Psoas muscle (tissue), 8 donors: ENCODE results near the gene ZNF296. TPM values are rescaled to one million over a fixed set of nuclear protein-coding genes. Genes with fewer than 3 reads are reported as not detected.
A peak's percentile ranks its signal among the peaks of the same experiment; 100 is the strongest.

Source experiments
- ATAC-seq, 4 donors: fragments of 200-7000 bp; cut with Tn5 transposase; one replicate each; pipeline ENCODE4 v1.9.1; 2020; ENCODE audit warnings: moderate library complexity in 3 of 4, mild to moderate bottlenecking in 2 of 4
- DNase-seq, 2 donors: peaks; one replicate each; pipeline ENCODE4 v3.0.0-alpha.2; 2020
- H3K27ac ChIP-seq: fragments of 200-600 bp; one replicate; pipeline ENCODE4 v1.8.0; 2022
- H3K27me3 ChIP-seq, 3 donors: fragments of 200-600 bp in 1 of 3; one replicate each; pipeline versions ENCODE4 v1.6.1 to v1.8.0; 2013 to 2022; ENCODE audit warnings: low read length in 2 of 3, mild to moderate bottlenecking in 2 of 3, moderate library complexity in 1 of 3; ENCODE audit not compliant: insufficient read depth in 3 of 3
- H3K36me3 ChIP-seq, 2 donors: fragments of 200-600 bp in 1 of 2; one replicate each; pipeline versions ENCODE4 v1.6.1 to v1.8.0; 2013 to 2022; ENCODE audit warnings: low read depth in 1 of 2, mild to moderate bottlenecking in 1 of 2, moderate library complexity in 1 of 2; ENCODE audit not compliant: insufficient read depth in 1 of 2
- H3K4me1 ChIP-seq: fragments of 200-600 bp; one replicate; pipeline ENCODE4 v1.8.0; 2022
- H3K4me3 ChIP-seq: fragments of 200-600 bp; one replicate; pipeline ENCODE4 v1.8.0; 2022; ENCODE audit warnings: mild to moderate bottlenecking
- H3K9me3 ChIP-seq: fragments of 200-600 bp; one replicate; pipeline ENCODE4 v1.8.0; 2022
- CTCF ChIP-seq: fragments of 200-600 bp; IDR thresholded peaks from one replicate; pipeline ENCODE4 v1.8.0; 2022; ENCODE audit warnings: antibody characterized with exemption
- WGBS, 3 donors: extraction: QIAGEN DNeasy Blood & Tissue Kit; methylation state at CpG; one replicate each; pipeline versions ENCODE4 v1.1.6 to v1.1.7; 2013; 5-methylcytosine and 5-hydroxymethylcytosine counted together
- intact Hi-C, 2 donors: fragments of 100-400 bp; cut with DNase I; formaldehyde crosslinking; loops; one replicate each; pipeline versions ENCODE4 v1.11.0 to v1.14.2; 2022
- polyA plus RNA-seq, 3 donors: library from polyadenylated mRNA; stranded (reverse); fragments of 200-250 nt; gene quantifications; one replicate each; pipeline ENCODE4 v1.2.3, GENCODE V29; 2013
- total RNA-seq, 4 donors: library from RNA; stranded (reverse); fragmentation: NEBNext Ultra II Directional in 2 of 4; extraction: Animal tissue kit (Norgen Biotek cat#: 25700) in 2 of 4; gene quantifications; one replicate each; pipeline versions ENCODE4 v1.2.1 to v1.2.4, GENCODE V29; 2021 to 2023
- donor health status: healthy with polysubstance abuse.
- donor health status: DM: no; HTN: no; CAD: no; lungs with moderate emphysema.
- donor health status: Bipolar disorder and iron deficiency.
- donor health status: healthy.
- donor health status: DM: yes; HTN: yes; CAD: no.
- donor health status: DM: no; HTN: no; CAD: no.
- donor health status: DM: no; HTN: no; CAD: no.
- donor health status: DM: yes; HTN: yes; CAD: no.

Gene ZNF296
- total and polyA plus RNA-seq, 7 donors: 0.22 to 0.73 (median 0.40) TPM; not detected in 1

GRCh38 chr19:45086480-45086879 lies 10.2 kb upstream of the ZNF296 start:
- 90 to 98% (median 94%) methylated on average over 4 of the region's 4 CpGs for WGBS, 3 donors
- ATAC-seq (no peak), DNase-seq (no peak)
- Histone ChIP-seq H3K27me3 (no peaks in the 10 kb centered on the region), H3K36me3 (peaks cover 0 to 61% of the 10 kb centered on the region in 2 donors), H3K4me3 (no peak overlapping the region), H3K27ac (no peak overlapping the region), H3K9me3 (no peaks in the 10 kb centered on the region), H3K4me1 (peaks cover 6% of the 10 kb centered on the region)
- intact Hi-C loops: no loop called here
- TF ChIP-seq CTCF: no peak

- 85 to 94% (median 90%) methylated on average over 5 of the region's 5 CpGs for WGBS, 3 donors
- TF ChIP-seq CTCF: no peak
Measured at GRCh38 chr19:45082170-45082569, 5.9 kb upstream of the ZNF296 start.

GRCh38 chr19:45079911-45080370 lies 3.7 kb upstream of the ZNF296 start:
- peak overlapping the region; percentile 90 for H3K27ac ChIP-seq
- peaks cover 24% of the 10 kb centered on the region for H3K4me1 ChIP-seq
- DNase-seq: no peak
- no peaks in the 10 kb centered on the region for H3K9me3 ChIP-seq
- peaks cover 0 to 24% of the 10 kb centered on the region in 2 donors for H3K36me3 ChIP-seq
- peak in 1 of 4 donors; percentile 26 for ATAC-seq
- no peaks in the 10 kb centered on the region for H3K27me3 ChIP-seq
- H3K4me3 ChIP-seq: peak overlapping the region; percentile 100
- intact Hi-C loops: no loop called here
- no peak for TF ChIP-seq CTCF
- 7 to 12% (median 8%) methylated on average over 6 of the region's 6 CpGs for WGBS, 3 donors

More at GRCh38 chr19:45082170-45082569, 5.9 kb upstream of the ZNF296 start:
- ATAC-seq (no peak), DNase-seq (no peak)
- intact Hi-C loops: no loop called here
- no peak overlapping the region for H3K27ac ChIP-seq
- no peak overlapping the region for H3K4me3 ChIP-seq
- H3K9me3 ChIP-seq: no peaks in the 10 kb centered on the region
- no peaks in the 10 kb centered on the region for H3K27me3 ChIP-seq
- peaks cover 0 to 40% of the 10 kb centered on the region in 2 donors for H3K36me3 ChIP-seq
- H3K4me1 ChIP-seq: peaks cover 19% of the 10 kb centered on the region

- peak within 1 kb of the TSS; percentile 90 for H3K27ac ChIP-seq
- 0 to 1% (median 0%) methylated on average over 51 to 61 of the region's 61 CpGs for whole genome bisulfite sequencing, 3 donors
- peak; percentile 84 to 89 for DNase-seq
- ATAC-seq: peak; percentile 91 to 92 (median 92)
- no peaks in the 10 kb centered on the region for H3K27me3 ChIP-seq
- peaks cover 24% of the 10 kb centered on the region for H3K4me1 ChIP-seq
- H3K4me3 ChIP-seq: peak within 1 kb of the TSS; percentile 100
- TF ChIP-seq CTCF: no peak
- no peaks in the 10 kb centered on the region for H3K9me3 ChIP-seq
- H3K36me3 ChIP-seq: peaks cover 0 to 19% of the 10 kb centered on the region in 2 donors
- intact Hi-C loops: no loop called here
Measured at GRCh38 chr19:45079063-45079910, 3.0 kb upstream of the ZNF296 start, which contains the start of gene GEMIN7. GEMIN7 (plus strand) TSS chr19:45079260; CDS start chr19:45090115, 10,855 bp downstream.
